HFFc6 (cell line): ENCODE results near the gene CMBL. TPM values are rescaled to one million over a fixed set of nuclear protein-coding genes. Genes with fewer than 3 reads are reported as not detected.
A peak's percentile ranks its signal among the peaks of the same experiment; 100 is the strongest.

Experiments
- DNase-seq: peaks from one replicate; pipeline ENCODE4 v3.0.0-alpha.2; 2018
- H3K27ac Mint-ChIP-seq: 2 replicates; pipeline ENCODE4 v1.8.0; 2020; ENCODE audit warnings: mild to moderate bottlenecking, mixed read lengths
- H3K27me3 Mint-ChIP-seq: 2 replicates; pipeline ENCODE4 v1.8.0; 2021; ENCODE audit warnings: mild to moderate bottlenecking, moderate library complexity, mixed read lengths; ENCODE audit not compliant: insufficient read depth
- H3K36me3 Mint-ChIP-seq: 2 replicates; pipeline ENCODE4 v1.8.0; 2021; ENCODE audit warnings: low read depth, mixed read lengths
- H3K4me1 Mint-ChIP-seq: 2 replicates; pipeline ENCODE4 v1.8.0; 2020; ENCODE audit warnings: low read depth, mixed read lengths
- H3K4me3 Mint-ChIP-seq: 2 replicates; pipeline ENCODE4 v1.8.0; 2020; ENCODE audit warnings: mild to moderate bottlenecking, moderate library complexity, mixed read lengths
- H3K9me3 Mint-ChIP-seq: 2 replicates; pipeline ENCODE4 v1.8.0; 2020; ENCODE audit warnings: mild to moderate bottlenecking, mixed read lengths
- CTCF ChIP-seq: fragments of 200-600 bp; sonication (generic); IDR thresholded peaks from 2 replicates; pipeline ENCODE4 v1.5.0; 2021; ENCODE audit warnings: antibody characterized with exemption, mild to moderate bottlenecking
- total RNA-seq, 6 experiments: library from RNA; stranded (reverse); fragmentation: NEBNext Ultra II Directional; extraction: Animal tissue kit (Norgen Biotek cat#: 25700); gene quantifications; 2 replicates in 1 of 6; 3 replicates in 5 of 6; pipeline ENCODE4 v1.2.3, GENCODE V29; 2021

CMBL gene
- total RNA-seq, 6 experiments from 2014 or later, result 30.2 to 39.0 (median 38.0) TPM

- Mint-ChIP-seq H3K36me3 (peaks cover 24% of the 10 kb centered on the region), H3K27ac (peak overlapping the region; percentile 80), H3K27me3 (peaks cover 2% of the 10 kb centered on the region; the same call in 1 of the 2 replicates), H3K9me3 (no peaks in the 10 kb centered on the region), H3K4me1 (peaks cover 67% of the 10 kb centered on the region), H3K4me3 (peak overlapping the region; percentile 35)
- peak; percentile 78 for TF ChIP-seq CTCF
- DNase-seq, result peak; percentile 90
These were observed 74.2 kb downstream of the CMBL start for GRCh38 chr5:10233505-10233904.

- H3K36me3 Mint-ChIP-seq, result peaks cover 24% of the 10 kb centered on the region
- peaks cover 72% of the 10 kb centered on the region for H3K4me1 Mint-ChIP-seq
- peak overlapping the region; percentile 80 for H3K27ac Mint-ChIP-seq
- H3K4me3 Mint-ChIP-seq, result peak overlapping the region; percentile 35; the same call in 1 of the 2 replicates
- H3K9me3 Mint-ChIP-seq, result no peaks in the 10 kb centered on the region
- no peak for DNase-seq
- TF ChIP-seq CTCF, result no peak
- peaks cover 2% of the 10 kb centered on the region; the same call in 1 of the 2 replicates for H3K27me3 Mint-ChIP-seq
These were observed 74.7 kb downstream of the CMBL start for GRCh38 chr5:10233011-10233410.

- DNase-seq, result no peak
- Mint-ChIP-seq H3K27ac (peak overlapping the region; percentile 55), H3K27me3 (peaks cover 2% of the 10 kb centered on the region; the same call in 1 of the 2 replicates), H3K36me3 (peaks cover 23% of the 10 kb centered on the region), H3K4me3 (no peak overlapping the region), H3K4me1 (peaks cover 78% of the 10 kb centered on the region), H3K9me3 (no peaks in the 10 kb centered on the region)
- TF ChIP-seq CTCF, result no peak
These were observed 75.3 kb downstream of the CMBL start for GRCh38 chr5:10232386-10232785.

- peaks cover 2% of the 10 kb centered on the region; the same call in 1 of the 2 replicates for H3K27me3 Mint-ChIP-seq
- H3K4me3 Mint-ChIP-seq, result peak overlapping the region; percentile 47
- H3K27ac Mint-ChIP-seq, result peak overlapping the region; percentile 89
- TF ChIP-seq CTCF, result peak; percentile 62
- no peaks in the 10 kb centered on the region; the same call in 1 of the 2 replicates for H3K9me3 Mint-ChIP-seq
- peaks cover 86% of the 10 kb centered on the region for H3K4me1 Mint-ChIP-seq
- peak; percentile 78 for DNase-seq
- peaks cover 29% of the 10 kb centered on the region for H3K36me3 Mint-ChIP-seq
These were observed 78.2 kb downstream of the CMBL start for GRCh38 chr5:10229306-10230048.

GRCh38 chr5:10228288-10228687 is 79.4 kb downstream of the CMBL start:
- Mint-ChIP-seq H3K4me3 (no peak overlapping the region), H3K36me3 (peaks cover 41% of the 10 kb centered on the region), H3K4me1 (peaks cover 78% of the 10 kb centered on the region), H3K27me3 (no peaks in the 10 kb centered on the region), H3K27ac (peak overlapping the region; percentile 89), H3K9me3 (no peaks in the 10 kb centered on the region; the same call in 1 of the 2 replicates)
- no peak for TF ChIP-seq CTCF
- no peak for DNase-seq

Other genes starting within 250 kb of the CMBL start
- gene ATPSCKMT, start 58.0 kb downstream of the CMBL start, total RNA-seq, result 10 to 100 TPM; 16.3 to 26.2 (median 18.8) TPM
- gene CCT5, start 57.6 kb downstream of the CMBL start, total RNA-seq, result 100 to 1,000 TPM; 274 to 362 (median 330) TPM
- 100 to 1,000 TPM; 129 to 194 (median 156) TPM for gene MARCHF6, start 45.8 kb upstream of the CMBL start, total RNA-seq
- under 1 TPM; 0.38 to 0.68 (median 0.47) TPM for gene ROPN1L, start 134.0 kb upstream of the CMBL start, total RNA-seq